Mesenchymal stem cell (in vitro differentiated cells and primary cell): ENCODE results near the gene CDK10.
"Not testable (repeated sequence)": the region's sequence is repeated elsewhere in the genome, so short reads cannot be mapped to it uniquely, and the experiment has no call there.

Experiments used
- DNase-seq: peaks from one replicate; pipeline ENCODE4 v3.0.0-alpha.2; 2013
- H2AFZ ChIP-seq: one replicate; pipeline ENCODE4 v1.6.1; 2013; ENCODE audit warnings: low read depth, mild to moderate bottlenecking, control low read depth, inconsistent platforms, low read length, moderate library complexity
- H2AK5ac ChIP-seq: 2 replicates; pipeline ENCODE4 v1.6.1; 2013; ENCODE audit warnings: low read length, moderate library complexity, mild to moderate bottlenecking, inconsistent platforms; ENCODE audit not compliant: severe bottlenecking
- H2BK120ac ChIP-seq: one replicate; pipeline ENCODE4 v1.6.1; 2013; ENCODE audit warnings: low read depth, mild to moderate bottlenecking, inconsistent platforms, low read length, moderate library complexity
- H2BK12ac ChIP-seq, 2 experiments: one replicate each; pipeline ENCODE4 v1.6.1; 2013; ENCODE audit warnings: inconsistent platforms in 2 of 2, low read length in 2 of 2, mild to moderate bottlenecking in 2 of 2, moderate library complexity in 2 of 2, control low read depth in 1 of 2
- H2BK15ac ChIP-seq: one replicate; pipeline ENCODE4 v1.6.1; 2013; ENCODE audit warnings: mild to moderate bottlenecking, low read depth, inconsistent platforms; ENCODE audit not compliant: poor library complexity, severe bottlenecking
- H2BK5ac ChIP-seq: 2 replicates; pipeline ENCODE4 v1.6.1; 2013; ENCODE audit warnings: low read depth, mild to moderate bottlenecking, low read length, control low read depth, inconsistent platforms; ENCODE audit not compliant: poor library complexity, severe bottlenecking
- H3K14ac ChIP-seq, 2 experiments: one replicate each; pipeline ENCODE4 v1.6.1; 2013; ENCODE audit warnings: inconsistent platforms in 2 of 2, low read length in 2 of 2, control low read depth in 1 of 2, mild to moderate bottlenecking in 1 of 2, moderate library complexity in 1 of 2
- H3K18ac ChIP-seq, 2 experiments: one replicate each; pipeline ENCODE4 v1.6.1; 2013; ENCODE audit warnings: inconsistent platforms in 2 of 2, low read length in 2 of 2, control low read depth in 1 of 2, low read depth in 1 of 2, mild to moderate bottlenecking in 1 of 2
- H3K23ac ChIP-seq, 2 experiments: one replicate each; pipeline ENCODE4 v1.6.1; 2013; ENCODE audit warnings: inconsistent platforms in 2 of 2, low read length in 2 of 2, mild to moderate bottlenecking in 2 of 2, moderate library complexity in 2 of 2, control low read depth in 1 of 2
- H3K27ac ChIP-seq: 2 replicates; pipeline ENCODE4 v1.5.1; 2013; ENCODE audit warnings: mild to moderate bottlenecking, moderate library complexity, low read length, control low read depth, inconsistent platforms; ENCODE audit not compliant: poor library complexity, severe bottlenecking
- H3K27me3 ChIP-seq, 2 experiments: 2 replicates each; pipeline versions ENCODE4 v1.6.1 to v1.7.0; 2013; ENCODE audit warnings: low read length in 2 of 2, mild to moderate bottlenecking in 2 of 2, moderate library complexity in 2 of 2, control low read depth in 1 of 2, inconsistent platforms in 1 of 2; ENCODE audit not compliant: control insufficient read depth in 1 of 2, insufficient read depth in 1 of 2
- H3K36me3 ChIP-seq, 2 experiments: 2 replicates each; pipeline versions ENCODE4 v1.6.1 to v1.7.0; 2013; ENCODE audit warnings: low read length in 2 of 2, control low read depth in 1 of 2, inconsistent platforms in 1 of 2, low read depth in 1 of 2, mild to moderate bottlenecking in 1 of 2; ENCODE audit not compliant: insufficient read depth in 2 of 2, control insufficient read depth in 1 of 2
- H3K4ac ChIP-seq, 2 experiments: one replicate each; pipeline ENCODE4 v1.6.1; 2013; ENCODE audit warnings: inconsistent platforms in 2 of 2, low read length in 2 of 2, mild to moderate bottlenecking in 2 of 2, moderate library complexity in 2 of 2, control low read depth in 1 of 2, low read depth in 1 of 2
- H3K4me1 ChIP-seq: 2 replicates; pipeline ENCODE4 v1.6.1; 2013; ENCODE audit warnings: low read depth, low read length, control low read depth; ENCODE audit not compliant: control insufficient read depth, insufficient read depth
- H3K4me2 ChIP-seq: 2 replicates; pipeline ENCODE4 v1.6.1; 2013; ENCODE audit warnings: low read length, mild to moderate bottlenecking, inconsistent platforms; ENCODE audit not compliant: poor library complexity, severe bottlenecking
- H3K4me3 ChIP-seq, 2 experiments: 2 replicates each; pipeline versions ENCODE4 v1.5.1 to v1.7.0; 2013; ENCODE audit warnings: low read length in 2 of 2, mild to moderate bottlenecking in 2 of 2, control low read depth in 1 of 2, low read depth in 1 of 2; ENCODE audit not compliant: insufficient read depth in 1 of 2
- H3K79me1 ChIP-seq: replicated peaks from 2 replicates; pipeline ENCODE4 v1.6.1; 2013; ENCODE audit warnings: mild to moderate bottlenecking, control low read depth, low read length, inconsistent platforms; ENCODE audit not compliant: poor library complexity, severe bottlenecking
- H3K9ac ChIP-seq: 2 replicates; pipeline ENCODE4 v1.7.0; 2013; ENCODE audit warnings: mild to moderate bottlenecking, low read length, moderate library complexity
- H3K9me3 ChIP-seq: 2 replicates; pipeline ENCODE4 v1.7.0; 2013; ENCODE audit warnings: mild to moderate bottlenecking, low read length; ENCODE audit not compliant: control insufficient read depth
- H4K8ac ChIP-seq: one replicate; pipeline ENCODE4 v1.6.1; 2013; ENCODE audit warnings: inconsistent platforms, mild to moderate bottlenecking, low read length, moderate library complexity
- H4K91ac ChIP-seq: one replicate; pipeline ENCODE4 v1.6.1; 2013; ENCODE audit warnings: mild to moderate bottlenecking, low read length, inconsistent platforms
- WGBS: methylation state at CpG from one replicate; pipeline ENCODE4 v1.1.7; 2013; ENCODE audit warnings: mixed read lengths; 5-methylcytosine and 5-hydroxymethylcytosine counted together

The CDK10 gene

GRCh38 chr16:89693289-89693731, 6.8 kb downstream of the CDK10 start:
- Histone ChIP-seq H3K4ac (no peak overlapping the region), H3K23ac (no peak overlapping the region), H3K27ac (no peak overlapping the region), H2BK120ac (no peak overlapping the region), H3K36me3 (peaks cover 59 to 89% of the 10 kb centered on the region in 2 experiments), H3K4me2 (no peak overlapping the region), H3K9me3 (no peaks in the 10 kb centered on the region), H4K8ac (no peak overlapping the region), H3K4me1 (peaks cover 29% of the 10 kb centered on the region), H2BK15ac (no peak overlapping the region), H3K18ac (no peak overlapping the region), H3K27me3 (no peaks in the 10 kb centered on the region), H2BK12ac (no peak overlapping the region), H3K79me1 (peaks cover 43% of the 10 kb centered on the region), H2BK5ac (no peak overlapping the region), H3K9ac (no peak overlapping the region), H2AK5ac (no peak overlapping the region), H2AFZ (no peak overlapping the region), H4K91ac (no peak overlapping the region), H3K14ac (no peak overlapping the region), H3K4me3 (no peak overlapping the region)
- no peak for DNase-seq
- 94% methylated on average over 11 of the region's 11 CpGs for WGBS

GRCh38 chr16:89693931-89694783, 7.7 kb downstream of the CDK10 start:
- Histone ChIP-seq H2AK5ac (no peak overlapping the region), H3K79me1 (peaks cover 38% of the 10 kb centered on the region), H3K4ac (no peak overlapping the region), H2BK15ac (no peak overlapping the region), H3K9ac (no peak overlapping the region), H4K8ac (no peak overlapping the region), H3K4me1 (peaks cover 26% of the 10 kb centered on the region), H3K23ac (no peak overlapping the region), H3K27ac (no peak overlapping the region), H3K27me3 (no peaks in the 10 kb centered on the region), H3K14ac (no peak overlapping the region), H3K36me3 (peaks cover 54 to 86% of the 10 kb centered on the region in 2 experiments), H2BK12ac (no peak overlapping the region), H3K9me3 (no peaks in the 10 kb centered on the region), H3K18ac (no peak overlapping the region), H2AFZ (no peak overlapping the region), H3K4me2 (no peak overlapping the region), H2BK5ac (no peak overlapping the region), H2BK120ac (no peak overlapping the region), H3K4me3 (no peak overlapping the region), H4K91ac (no peak overlapping the region)
- DNase-seq = no peak
- WGBS = 92% methylated on average over 32 of the region's 32 CpGs

- H3K9me3 ChIP-seq, H3K14ac ChIP-seq, H2BK15ac ChIP-seq, H3K9ac ChIP-seq, H2AFZ ChIP-seq, H3K4ac ChIP-seq, H3K18ac ChIP-seq, H3K27ac ChIP-seq, H2AK5ac ChIP-seq, H3K23ac ChIP-seq, H2BK120ac ChIP-seq, H3K4me3 ChIP-seq, DNase-seq, H2BK5ac ChIP-seq, H2BK12ac ChIP-seq, H3K4me2 ChIP-seq, H4K8ac ChIP-seq, H4K91ac ChIP-seq, H3K27me3 ChIP-seq: not testable (repeated sequence)
- H3K4me1 ChIP-seq = peaks cover 28% of the 10 kb centered on the region
- 93% methylated on average over 23 of the region's 23 CpGs for WGBS
- peaks cover 51 to 80% of the 10 kb centered on the region in 2 experiments for H3K36me3 ChIP-seq
- H3K79me1 ChIP-seq = peaks cover 36% of the 10 kb centered on the region
These were observed 8.2 kb downstream of the CDK10 start for GRCh38 chr16:89694784-89695085.

GRCh38 chr16:89695086-89695874, 8.8 kb downstream of the CDK10 start:
- 94% methylated on average over 31 of the region's 31 CpGs for WGBS
- no peak overlapping the region for H2AK5ac ChIP-seq
- no peak overlapping the region for H2BK120ac ChIP-seq
- H3K36me3 ChIP-seq = peaks cover 45 to 76% of the 10 kb centered on the region in 2 experiments
- H2BK5ac ChIP-seq = peak overlapping the region; percentile 10
- no peak overlapping the region for H3K4me3 ChIP-seq
- H3K27ac ChIP-seq = no peak overlapping the region
- H3K23ac ChIP-seq = no peak overlapping the region
- peaks cover 32% of the 10 kb centered on the region for H3K4me1 ChIP-seq
- H3K9me3 ChIP-seq = no peaks in the 10 kb centered on the region
- H2BK12ac ChIP-seq = no peak overlapping the region
- no peak overlapping the region for H3K14ac ChIP-seq
- no peak overlapping the region for H2AFZ ChIP-seq
- no peak overlapping the region for H3K4ac ChIP-seq
- H3K9ac ChIP-seq = no peak overlapping the region
- H2BK15ac ChIP-seq = no peak overlapping the region
- no peak overlapping the region for H4K8ac ChIP-seq
- peaks cover 35% of the 10 kb centered on the region for H3K79me1 ChIP-seq
- H4K91ac ChIP-seq = peak overlapping the region; percentile 55
- no peak overlapping the region for H3K18ac ChIP-seq
- no peak for DNase-seq
- H3K4me2 ChIP-seq = no peak overlapping the region
- H3K27me3 ChIP-seq = no peaks in the 10 kb centered on the region
